ENCODE measurements around the gene GPRC5B. TPM values are rescaled to one million over a fixed set of nuclear protein-coding genes. Genes with fewer than 3 reads are reported as not detected.

GPRC5B gene
- total RNA-seq, 4 donors from 2014 or later: 19.9 to 34.1 (median 27.7) TPM

- intact Hi-C loops (cut with DNase I): no loop called here
- WGBS, 2 donors: 92 to 94% methylated on average over 7 of the region's 7 CpGs
Measured at GRCh38 chr16:19914877-19915276, 30.2 kb upstream of the GPRC5B start.

DNA sequence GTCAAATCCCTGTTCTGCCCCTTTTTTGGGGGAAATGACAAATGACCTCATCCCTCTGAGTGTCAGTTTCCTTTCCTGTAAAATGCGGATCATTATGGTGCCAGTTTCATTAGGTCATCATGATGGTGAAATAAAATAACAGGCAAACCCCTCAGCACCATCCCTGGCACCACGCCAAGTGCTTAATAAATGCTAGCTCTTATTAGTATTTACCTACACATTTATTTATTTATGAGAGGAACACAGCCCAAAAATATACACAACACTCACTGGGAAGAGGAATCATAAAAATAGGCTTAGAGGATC, 28.6 kb upstream of the GPRC5B start:
- 59 to 61% methylated on average over 2 of the region's 2 CpGs for WGBS, 2 donors
- no peak overlapping the region for H3K4me3 ChIP-seq (replicated peaks in 1 of 3)
- H3K27me3 ChIP-seq: no peaks in the 10 kb centered on the region
- H3K9me3 ChIP-seq: no peaks in the 10 kb centered on the region
- intact Hi-C loops (cut with DNase I): no loop called here
- no peaks in the 10 kb centered on the region for H3K36me3 ChIP-seq
- no peak overlapping the region for H3K27ac ChIP-seq
- no peak for DNase-seq
- no peaks in the 10 kb centered on the region for H3K4me1 ChIP-seq
- no peak for TF ChIP-seq CTCF (IDR thresholded peaks at IDR 0.05)
- TF ChIP-seq POLR2A (IDR thresholded peaks at IDR 0.05): no peak

More at GRCh38 chr16:19914877-19915276, 30.2 kb upstream of the GPRC5B start:
- no peak for TF ChIP-seq POLR2A (IDR thresholded peaks at IDR 0.05)
- H3K4me1 ChIP-seq: no peaks in the 10 kb centered on the region
- no peak overlapping the region for H3K27ac ChIP-seq
- H3K4me3 ChIP-seq (replicated peaks in 1 of 3): no peak overlapping the region
- no peaks in the 10 kb centered on the region for H3K27me3 ChIP-seq
- H3K36me3 ChIP-seq: no peaks in the 10 kb centered on the region
- H3K9me3 ChIP-seq: no peaks in the 10 kb centered on the region
- no peak for DNase-seq

DNA sequence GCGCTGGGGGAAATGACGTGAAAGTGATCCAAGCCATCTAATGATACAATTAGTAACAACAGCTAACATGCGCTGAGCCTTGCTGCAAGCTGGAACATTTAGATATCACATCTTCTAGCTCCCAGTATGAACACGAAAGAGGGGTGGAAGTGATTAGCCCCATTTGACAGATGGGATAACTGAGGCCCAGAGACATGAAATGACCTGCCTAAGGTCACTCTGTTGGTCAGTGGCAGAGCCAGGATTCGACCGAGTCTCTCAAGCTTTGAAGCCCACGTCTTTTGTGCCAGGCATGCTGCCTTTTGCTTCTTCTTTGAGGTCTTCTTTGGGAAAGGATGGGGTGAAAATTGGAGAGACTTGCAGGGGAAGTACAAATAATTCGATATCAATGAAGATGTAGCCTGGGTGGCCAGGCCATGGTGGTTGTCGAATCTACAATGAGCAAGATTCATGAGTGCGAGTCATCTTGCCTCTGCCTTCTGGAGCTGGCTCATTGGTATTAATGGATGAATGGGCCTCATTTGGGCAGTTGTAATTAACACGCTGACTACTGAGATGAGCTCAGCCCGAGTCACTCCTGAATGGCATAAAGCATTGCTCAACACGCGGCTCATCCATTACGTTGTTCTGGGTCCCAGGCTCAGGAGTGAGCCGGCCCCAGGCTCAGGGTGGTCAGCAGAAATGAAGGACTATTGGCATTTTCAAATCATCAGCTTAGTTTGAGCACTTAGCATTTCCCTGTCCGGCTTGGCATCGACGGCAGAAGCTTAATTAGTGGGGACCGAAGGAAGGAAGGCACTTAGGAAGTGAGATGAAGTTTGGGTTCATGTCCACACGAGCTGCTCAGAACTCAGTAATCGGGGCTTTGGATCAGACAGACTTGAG, 28.0 kb upstream of the GPRC5B start:
- 77 to 78% methylated on average over 21 to 22 of the region's 22 CpGs for WGBS, 2 donors
- intact Hi-C loops (cut with DNase I): no loop called here

DNA sequence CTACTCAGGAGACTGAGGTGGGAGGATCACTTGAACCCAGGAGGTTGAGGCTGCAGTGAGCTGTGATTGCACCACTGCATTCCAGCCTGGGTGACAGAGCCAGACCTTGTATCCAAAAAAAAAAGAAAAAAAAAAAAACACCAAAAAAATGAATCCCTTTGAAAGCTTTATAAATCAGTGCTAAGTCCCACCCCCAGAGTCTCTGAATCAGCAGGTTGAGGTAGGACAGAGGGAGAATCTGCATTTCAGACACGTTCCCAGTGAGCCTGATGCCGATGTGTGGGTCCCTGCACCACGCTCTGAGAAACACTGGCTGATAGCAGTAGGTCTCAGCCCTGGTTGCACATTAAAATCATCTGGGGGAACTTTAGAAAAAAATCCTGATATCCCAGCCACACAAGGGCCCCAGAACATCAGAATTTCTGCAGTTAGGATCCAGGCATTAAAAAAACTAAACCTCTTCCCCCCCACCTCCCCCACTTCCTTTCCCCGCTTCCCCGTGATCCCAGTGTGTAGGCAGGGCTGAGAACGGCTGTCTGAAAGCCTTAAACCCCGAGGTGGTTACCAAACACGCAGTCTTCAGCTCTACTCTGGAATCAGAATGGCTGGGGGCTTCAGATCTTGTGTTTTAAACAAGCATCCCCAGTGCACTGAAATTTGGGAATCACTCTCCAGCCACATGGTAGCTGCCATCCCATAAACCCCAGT, 27.3 kb upstream of the GPRC5B start:
- intact Hi-C loops (cut with DNase I): no loop called here
- Histone ChIP-seq H3K27ac (no peak overlapping the region), H3K4me3 (replicated peaks in 1 of 3) (no peak overlapping the region), H3K36me3 (no peaks in the 10 kb centered on the region), H3K9me3 (no peaks in the 10 kb centered on the region), H3K4me1 (peaks cover 0 to 3% of the 10 kb centered on the region in 2 donors), H3K27me3 (no peaks in the 10 kb centered on the region)
- DNase-seq: no peak
- TF ChIP-seq CTCF (IDR thresholded peaks at IDR 0.05) (no peak), POLR2A (IDR thresholded peaks at IDR 0.05) (no peak)
- 60 to 65% methylated on average over 8 of the region's 8 CpGs for WGBS, 2 donors

More for the DNA sequence above, 28.0 kb upstream of the GPRC5B start:
- no peaks in the 10 kb centered on the region for H3K27me3 ChIP-seq
- no peaks in the 10 kb centered on the region for H3K9me3 ChIP-seq
- peaks cover 0 to 1% of the 10 kb centered on the region in 2 donors for H3K4me1 ChIP-seq
- DNase-seq: no peak
- no peak for TF ChIP-seq CTCF (IDR thresholded peaks at IDR 0.05)
- no peak for TF ChIP-seq POLR2A (IDR thresholded peaks at IDR 0.05)
- H3K4me3 ChIP-seq (replicated peaks in 1 of 3): no peak overlapping the region
- no peaks in the 10 kb centered on the region for H3K36me3 ChIP-seq
- no peak overlapping the region for H3K27ac ChIP-seq

GRCh38 chr16:19911204-19911603, 26.6 kb upstream of the GPRC5B start:
- H3K4me1 ChIP-seq: peaks cover 0 to 3% of the 10 kb centered on the region in 2 donors
- DNase-seq: no peak
- no peak overlapping the region for H3K4me3 ChIP-seq (replicated peaks in 1 of 3)
- H3K36me3 ChIP-seq: no peaks in the 10 kb centered on the region
- 90 to 92% methylated on average over 2 of the region's 2 CpGs for WGBS, 2 donors
- intact Hi-C loops (cut with DNase I): no loop called here
- no peak overlapping the region for H3K27ac ChIP-seq
- no peaks in the 10 kb centered on the region for H3K9me3 ChIP-seq
- no peaks in the 10 kb centered on the region for H3K27me3 ChIP-seq
- no peak for TF ChIP-seq POLR2A (IDR thresholded peaks at IDR 0.05)
- no peak for TF ChIP-seq CTCF (IDR thresholded peaks at IDR 0.05)

All from thyroid gland (tissue), 4 donors.